Esophagus (tissue), 2 donors: ENCODE results near the gene SNRK. TPM values are rescaled to one million over a fixed set of nuclear protein-coding genes. Genes with fewer than 3 reads are reported as not detected.

Experiments
- H3K27ac ChIP-seq, 2 donors: one replicate each; pipeline ENCODE4 v1.5.1; 2013; ENCODE audit warnings: low read depth in 2 of 2, mild to moderate bottlenecking in 2 of 2, inconsistent platforms in 1 of 2, low read length in 1 of 2, moderate library complexity in 1 of 2
- H3K27me3 ChIP-seq, 2 donors: one replicate each; pipeline ENCODE4 v1.6.1; 2013; ENCODE audit warnings: low read length in 2 of 2, control low read depth in 1 of 2, mild to moderate bottlenecking in 1 of 2; ENCODE audit not compliant: insufficient read depth in 2 of 2, control insufficient read depth in 1 of 2
- H3K36me3 ChIP-seq, 2 donors: one replicate each; pipeline ENCODE4 v1.6.1; 2013; ENCODE audit warnings: low read length in 1 of 2; ENCODE audit not compliant: control insufficient read depth in 2 of 2, insufficient read depth in 2 of 2
- H3K4me1 ChIP-seq, 2 donors: one replicate each; pipeline ENCODE4 v1.6.1; 2013; ENCODE audit warnings: low read length in 1 of 2; ENCODE audit not compliant: control insufficient read depth in 2 of 2, insufficient read depth in 2 of 2
- H3K4me3 ChIP-seq, 2 donors: one replicate each; pipeline ENCODE4 v1.5.1; 2013; ENCODE audit warnings: low read length in 2 of 2, mild to moderate bottlenecking in 2 of 2, low read depth in 1 of 2, moderate library complexity in 1 of 2
- H3K9me3 ChIP-seq, 2 donors: one replicate each; pipeline ENCODE4 v1.6.1; 2013; ENCODE audit warnings: mild to moderate bottlenecking in 2 of 2, low read depth in 1 of 2, low read length in 1 of 2, moderate library complexity in 1 of 2; ENCODE audit not compliant: control insufficient read depth in 2 of 2, insufficient read depth in 1 of 2
- WGBS, 2 donors: extraction: QIAGEN DNeasy Blood & Tissue Kit; methylation state at CpG; one replicate each; pipeline ENCODE4 v1.1.7; 2013; 5-methylcytosine and 5-hydroxymethylcytosine counted together
- polyA plus RNA-seq, 2 donors: library from polyadenylated mRNA; stranded (reverse); fragments of 200-250 nt; gene quantifications; one replicate each; pipeline ENCODE4 v1.2.3, GENCODE V29; 2013
- donor health status: healthy with polysubstance abuse.
- donor health status: Bipolar disorder and iron deficiency.

The SNRK gene
- polyA plus RNA-seq, 2 donors, result 11.1 to 11.3 TPM

GRCh38 chr3:43248973-43249372 is 37.4 kb upstream of the SNRK start:
- Histone ChIP-seq H3K27me3 (no peaks in the 10 kb centered on the region), H3K4me3 (no peak overlapping the region), H3K27ac (no peak overlapping the region), H3K9me3 (no peaks in the 10 kb centered on the region), H3K36me3 (no peaks in the 10 kb centered on the region), H3K4me1 (no peaks in the 10 kb centered on the region)
- 92% methylated on average over 2 of the region's 2 CpGs for WGBS, 2 donors

GRCh38 chr3:43249405-43249804 is 36.9 kb upstream of the SNRK start:
- H3K4me1 ChIP-seq, result no peaks in the 10 kb centered on the region
- no peaks in the 10 kb centered on the region for H3K36me3 ChIP-seq
- H3K9me3 ChIP-seq, result no peaks in the 10 kb centered on the region
- H3K4me3 ChIP-seq, result no peak overlapping the region
- H3K27ac ChIP-seq, result no peak overlapping the region
- H3K27me3 ChIP-seq, result no peaks in the 10 kb centered on the region

- Histone ChIP-seq H3K9me3 (no peaks in the 10 kb centered on the region), H3K27me3 (no peaks in the 10 kb centered on the region), H3K27ac (no peak overlapping the region), H3K4me3 (no peak overlapping the region), H3K4me1 (peaks cover 0 to 10% of the 10 kb centered on the region in 2 donors), H3K36me3 (no peaks in the 10 kb centered on the region)
- WGBS, 2 donors, result 77 to 78% methylated on average over 4 of the region's 4 CpGs
Measured at GRCh38 chr3:43253294-43253693, 33.0 kb upstream of the SNRK start.

- Histone ChIP-seq H3K27me3 (no peaks in the 10 kb centered on the region), H3K4me3 (no peak overlapping the region), H3K27ac (no peak overlapping the region), H3K9me3 (no peaks in the 10 kb centered on the region), H3K36me3 (no peaks in the 10 kb centered on the region), H3K4me1 (peaks cover 0 to 10% of the 10 kb centered on the region in 2 donors)
- WGBS, 2 donors, result 63 to 83% methylated on average over 1 of the region's 1 CpG
Measured at GRCh38 chr3:43254125-43254524, 32.2 kb upstream of the SNRK start.

- H3K4me1 ChIP-seq, result peaks cover 0 to 10% of the 10 kb centered on the region in 2 donors
- no peaks in the 10 kb centered on the region for H3K27me3 ChIP-seq
- H3K4me3 ChIP-seq, result no peak overlapping the region
- H3K9me3 ChIP-seq, result no peaks in the 10 kb centered on the region
- H3K36me3 ChIP-seq, result no peaks in the 10 kb centered on the region
- 85 to 89% methylated on average over 2 of the region's 2 CpGs for WGBS, 2 donors
- no peak overlapping the region for H3K27ac ChIP-seq
Measured at GRCh38 chr3:43255662-43256061, 30.7 kb upstream of the SNRK start.

DNA sequence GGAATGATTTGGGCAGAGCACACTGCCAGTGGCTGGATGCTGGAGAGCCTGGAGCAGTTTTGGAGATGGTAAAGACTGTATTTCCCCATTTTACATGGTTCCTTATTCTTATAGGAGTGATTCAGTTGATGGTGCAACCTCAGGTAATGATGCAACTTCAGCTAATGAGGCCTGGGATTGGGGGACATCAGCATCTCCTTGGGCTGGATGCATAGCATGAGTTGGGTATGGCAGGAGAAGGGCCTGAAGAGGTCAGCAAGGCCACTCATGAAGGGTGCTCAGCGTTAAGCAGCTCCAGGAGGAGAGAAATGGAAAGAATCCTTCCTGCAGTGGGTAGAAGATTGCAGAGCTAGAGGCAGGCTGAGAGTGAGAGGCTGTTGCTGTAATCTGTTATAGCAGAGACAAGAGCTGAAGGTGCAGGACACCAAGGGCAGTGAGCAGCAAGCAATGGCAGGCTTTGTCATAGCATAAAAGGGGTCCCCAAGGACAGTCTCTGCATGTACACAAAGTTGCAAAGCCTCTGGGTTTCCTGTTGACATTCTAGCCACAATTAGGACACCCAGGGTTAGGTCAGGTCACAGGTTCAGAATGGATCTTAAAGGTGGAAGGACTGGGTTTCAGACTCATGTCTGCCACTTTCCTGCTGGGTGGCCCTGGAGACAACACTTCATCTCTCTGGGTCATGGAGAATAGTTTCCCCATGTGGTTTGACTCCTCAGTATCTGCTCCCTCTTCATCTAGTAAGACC is 29.5 kb upstream of the SNRK start:
- no peaks in the 10 kb centered on the region for H3K36me3 ChIP-seq
- peaks cover 0 to 10% of the 10 kb centered on the region in 2 donors for H3K4me1 ChIP-seq
- no peak overlapping the region for H3K27ac ChIP-seq
- no peaks in the 10 kb centered on the region for H3K9me3 ChIP-seq
- H3K4me3 ChIP-seq, result no peak overlapping the region
- no peaks in the 10 kb centered on the region for H3K27me3 ChIP-seq
- WGBS, 2 donors, result 81 to 89% methylated on average over 1 of the region's 1 CpG

DNA sequence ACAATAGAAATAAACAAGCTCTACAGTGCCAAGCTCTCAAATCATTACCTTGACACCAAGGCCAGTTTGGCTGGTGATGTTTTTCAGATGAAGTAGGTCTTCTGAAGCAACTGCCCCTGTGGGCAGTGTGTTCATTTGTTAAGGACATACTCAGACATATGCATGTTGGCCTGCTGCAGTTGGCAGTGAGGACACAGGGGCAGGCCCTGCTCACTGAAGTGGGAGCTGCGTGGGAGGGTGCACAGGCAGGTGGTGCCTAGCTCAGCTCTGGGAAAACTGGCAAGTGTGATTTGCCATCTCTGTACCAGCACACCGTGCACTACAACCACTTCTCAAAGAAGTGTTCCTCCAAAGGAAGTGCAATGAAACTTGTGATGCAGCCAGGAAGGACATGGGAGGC is 28.5 kb upstream of the SNRK start:
- WGBS, 2 donors, result 64 to 75% methylated on average over 2 of the region's 2 CpGs
- Histone ChIP-seq H3K36me3 (no peaks in the 10 kb centered on the region), H3K27me3 (no peaks in the 10 kb centered on the region), H3K9me3 (no peaks in the 10 kb centered on the region), H3K27ac (no peak overlapping the region), H3K4me1 (peaks cover 0 to 10% of the 10 kb centered on the region in 2 donors), H3K4me3 (no peak overlapping the region)

- Histone ChIP-seq H3K27me3 (no peaks in the 10 kb centered on the region), H3K4me3 (no peak overlapping the region), H3K4me1 (peaks cover 0 to 10% of the 10 kb centered on the region in 2 donors), H3K9me3 (no peaks in the 10 kb centered on the region), H3K27ac (peak overlapping the region in 1 of 2 donors; percentile 71), H3K36me3 (no peaks in the 10 kb centered on the region)
- 45 to 79% methylated on average over 2 of the region's 2 CpGs for WGBS, 2 donors
Measured at GRCh38 chr3:43259626-43260025, 26.7 kb upstream of the SNRK start.

GRCh38 chr3:43260412-43260811 is 25.9 kb upstream of the SNRK start:
- Histone ChIP-seq H3K27ac (no peak overlapping the region), H3K27me3 (no peaks in the 10 kb centered on the region), H3K36me3 (no peaks in the 10 kb centered on the region), H3K9me3 (no peaks in the 10 kb centered on the region), H3K4me3 (no peak overlapping the region), H3K4me1 (peaks cover 0 to 10% of the 10 kb centered on the region in 2 donors)
- WGBS, 2 donors, result 95 to 97% methylated on average over 1 of the region's 1 CpG

GRCh38 chr3:43262194-43262593 is 24.1 kb upstream of the SNRK start:
- Histone ChIP-seq H3K4me3 (no peak overlapping the region), H3K4me1 (peaks cover 0 to 4% of the 10 kb centered on the region in 2 donors), H3K36me3 (no peaks in the 10 kb centered on the region), H3K27me3 (no peaks in the 10 kb centered on the region), H3K9me3 (no peaks in the 10 kb centered on the region), H3K27ac (no peak overlapping the region)
- WGBS, 2 donors, result 82 to 85% methylated on average over 4 of the region's 4 CpGs
